Activated naive CD4-positive, alpha-beta T cell (primary cell): ENCODE measurements around the gene LYZ.
"Not testable (repeated sequence)": the region's sequence is repeated elsewhere in the genome, so short reads cannot be mapped to it uniquely, and the experiment has no call there.

Experiments used
- DNase-seq, 4 experiments: peaks; one replicate each; lab custom pipeline; 2025; lab: John Stamatoyannopoulos, UW

LYZ gene

GRCh38 chr12:69348162-69348938, at the start of gene LYZ:
LYZ (plus strand) TSS chr12:69348381; CDS start chr12:69348409, 28 bp downstream.
- no peak for DNase-seq

- no peak for DNase-seq
Observed at GRCh38 chr12:69298947-69299346, 49.2 kb upstream of the LYZ start.

GRCh38 chr12:69304284-69304683, 43.9 kb upstream of the LYZ start:
- DNase-seq: no peak

- DNase-seq: no peak
Observed at GRCh38 chr12:69309461-69309860, 38.7 kb upstream of the LYZ start.

GRCh38 chr12:69313209-69313608, 35.0 kb upstream of the LYZ start:
- no peak for DNase-seq

GRCh38 chr12:69316784-69317183, 31.4 kb upstream of the LYZ start:
- not testable (repeated sequence) for DNase-seq

GRCh38 chr12:69317233-69317632, 30.9 kb upstream of the LYZ start:
- DNase-seq: not testable (repeated sequence)

GRCh38 chr12:69318225-69318624, 30.0 kb upstream of the LYZ start:
- no peak for DNase-seq

- no peak for DNase-seq
Observed at GRCh38 chr12:69321351-69321750, 26.8 kb upstream of the LYZ start.

- no peak for DNase-seq
Observed at GRCh38 chr12:69324797-69325466, 23.2 kb upstream of the LYZ start.

- DNase-seq: no peak
Observed at GRCh38 chr12:69328426-69328825, 19.8 kb upstream of the LYZ start.

GRCh38 chr12:69329669-69330428, 18.3 kb upstream of the LYZ start:
- peak in 2 of 4 experiments; percentile 10 to 11 for DNase-seq

- peak; percentile 3 to 62 (median 36) for DNase-seq
Observed at GRCh38 chr12:69330475-69331473, 17.4 kb upstream of the LYZ start.

- no peak for DNase-seq
Observed at GRCh38 chr12:69331519-69331908, 16.7 kb upstream of the LYZ start.

- DNase-seq: no peak
Observed at GRCh38 chr12:69331909-69332684, 16.1 kb upstream of the LYZ start.

GRCh38 chr12:69332815-69333358, 15.3 kb upstream of the LYZ start:
- DNase-seq: no peak

- DNase-seq: no peak
Observed at GRCh38 chr12:69334158-69334557, 14.0 kb upstream of the LYZ start.

GRCh38 chr12:69337311-69338090, 10.7 kb upstream of the LYZ start:
- DNase-seq: no peak

GRCh38 chr12:69338120-69338859, 9.9 kb upstream of the LYZ start:
- DNase-seq: no peak
